ENCODE measurements around the gene SH3GL1.

Gene SH3GL1, protein sequence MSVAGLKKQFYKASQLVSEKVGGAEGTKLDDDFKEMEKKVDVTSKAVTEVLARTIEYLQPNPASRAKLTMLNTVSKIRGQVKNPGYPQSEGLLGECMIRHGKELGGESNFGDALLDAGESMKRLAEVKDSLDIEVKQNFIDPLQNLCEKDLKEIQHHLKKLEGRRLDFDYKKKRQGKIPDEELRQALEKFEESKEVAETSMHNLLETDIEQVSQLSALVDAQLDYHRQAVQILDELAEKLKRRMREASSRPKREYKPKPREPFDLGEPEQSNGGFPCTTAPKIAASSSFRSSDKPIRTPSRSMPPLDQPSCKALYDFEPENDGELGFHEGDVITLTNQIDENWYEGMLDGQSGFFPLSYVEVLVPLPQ

DNA sequence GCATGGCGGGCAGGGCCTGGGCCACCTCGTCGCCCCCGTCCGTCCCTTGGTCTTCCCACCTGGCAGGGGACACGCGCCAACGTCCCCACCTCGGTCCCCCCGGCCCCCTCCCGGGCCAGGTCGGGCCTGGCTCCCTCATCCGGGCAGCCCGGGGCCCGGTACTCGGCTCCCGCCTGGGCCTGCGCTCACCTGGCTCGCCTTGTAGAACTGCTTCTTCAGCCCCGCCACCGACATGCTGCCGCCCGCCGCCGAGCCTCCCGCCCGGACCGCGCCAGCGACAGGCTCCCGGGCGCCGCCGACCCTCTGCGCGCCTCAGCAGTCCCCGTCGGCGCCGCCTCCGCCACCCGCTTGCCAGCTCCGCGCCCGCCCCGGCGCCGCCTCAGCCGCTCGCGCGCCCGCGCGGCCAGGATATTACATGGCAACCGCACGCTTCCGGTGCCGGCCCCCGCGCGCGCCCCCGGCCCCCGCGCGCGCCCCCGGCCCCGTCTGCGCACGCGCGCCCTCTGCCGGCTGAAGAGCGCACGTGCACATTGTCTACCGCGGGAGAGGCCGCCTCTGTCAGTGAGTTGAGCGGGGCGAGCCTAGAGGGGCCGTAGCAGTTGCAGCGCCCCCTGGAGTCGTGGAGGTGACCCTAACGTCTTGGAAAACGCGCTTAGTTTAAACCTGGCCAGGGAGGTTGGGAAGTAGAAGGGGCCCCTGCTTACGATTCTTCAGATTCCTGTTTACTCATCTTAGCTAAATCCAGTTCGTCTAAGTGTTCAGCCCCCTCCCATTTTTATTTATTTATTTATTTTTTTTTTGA lies at the start of gene SH3GL1:
Gene SH3GL1 (minus strand): TSS at position 413 of the 802 bp plus-strand sequence. CDS start 179 bp downstream, at position 234.
- peak; percentile 91 for DNase-seq

DNA sequence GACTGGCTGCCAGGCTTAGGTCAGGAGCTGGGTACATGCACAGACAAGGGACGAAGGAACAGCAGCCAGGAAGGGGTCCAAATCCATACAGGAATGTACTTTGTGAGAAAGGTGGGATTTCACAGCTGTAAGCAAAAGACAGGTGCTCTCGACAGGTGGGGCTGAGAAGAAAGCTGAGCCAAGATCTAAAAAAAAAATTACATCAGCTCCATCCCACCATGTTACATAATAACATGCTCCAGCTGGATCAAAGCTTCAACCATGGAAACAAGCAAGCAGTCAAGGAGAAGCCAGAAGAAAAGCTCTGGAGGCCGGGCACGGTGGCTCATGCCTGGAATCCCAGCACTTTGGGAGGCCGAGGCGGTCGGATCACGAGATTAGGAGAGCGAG lies 49.3 kb upstream of the SH3GL1 start:
- no peak for DNase-seq

DNA sequence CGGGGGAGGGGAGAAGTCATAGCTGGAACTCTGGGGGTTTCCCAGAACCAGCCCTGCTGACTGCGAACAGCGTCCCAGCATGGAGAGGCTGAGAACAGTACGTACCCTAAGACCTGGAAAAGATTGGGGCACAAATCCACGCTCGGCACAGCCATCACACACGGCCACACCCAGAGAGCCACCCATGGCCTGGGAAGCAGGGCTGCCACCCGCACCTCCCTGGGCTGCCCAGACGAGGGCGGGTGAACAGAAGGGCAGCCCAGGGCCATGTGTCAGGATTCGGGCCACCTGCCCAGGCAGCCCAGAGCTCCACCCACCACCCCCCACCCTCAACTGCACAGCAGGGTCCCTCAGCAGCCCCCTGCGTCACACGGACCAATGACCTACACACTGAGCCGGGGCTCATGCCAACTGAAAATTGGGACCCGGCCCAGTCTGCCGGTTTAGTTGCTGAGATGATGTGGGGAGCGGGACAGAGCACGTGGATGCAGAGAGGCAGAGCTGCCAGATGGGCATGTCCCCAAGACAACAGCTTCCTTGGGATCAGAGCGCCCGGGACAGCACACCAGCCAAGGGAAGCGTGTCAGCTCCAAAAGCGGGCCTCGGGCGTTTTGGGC lies 48.8 kb upstream of the SH3GL1 start:
- DNase-seq: no peak

DNA sequence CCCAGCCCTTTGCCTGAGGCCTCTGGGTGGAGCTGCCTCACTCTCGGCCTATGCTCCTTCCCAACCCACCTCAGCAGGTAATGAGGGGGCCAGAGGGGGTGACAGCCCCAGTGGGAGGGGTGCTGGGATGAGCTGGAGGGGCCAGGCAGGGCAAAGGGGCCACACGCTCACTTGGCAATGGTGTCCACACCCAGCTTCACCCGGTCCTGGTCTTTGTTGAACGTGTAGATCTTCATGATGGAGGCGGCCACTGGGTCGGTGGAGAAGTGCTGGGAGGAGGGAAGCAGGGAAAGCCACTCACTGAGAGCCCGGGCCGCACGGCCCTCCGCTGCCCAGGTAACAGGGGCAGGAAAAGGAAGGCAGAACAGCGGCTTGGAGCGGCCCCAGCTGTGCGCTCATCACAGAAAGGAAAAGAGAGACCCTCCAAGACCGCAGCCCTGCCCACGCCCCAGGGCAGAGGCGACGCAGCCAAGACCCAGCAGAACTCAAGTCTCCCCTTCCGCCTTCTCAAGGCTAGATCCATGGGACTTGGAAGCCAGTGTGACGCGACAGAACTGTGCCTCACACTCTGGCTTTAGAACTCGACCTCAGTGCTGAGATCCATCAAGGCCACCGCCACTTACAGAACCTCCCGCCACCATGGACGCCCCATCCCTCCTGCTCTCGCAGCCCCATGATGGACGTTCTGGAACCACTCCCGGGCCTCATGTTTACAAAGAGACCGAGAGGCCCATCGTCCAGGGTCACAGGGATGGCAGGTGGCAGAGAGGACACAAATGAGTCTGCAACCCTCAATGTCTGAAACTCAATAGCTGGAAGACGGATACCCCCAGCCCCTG lies 48.0 kb upstream of the SH3GL1 start:
- DNase-seq: no peak

DNA sequence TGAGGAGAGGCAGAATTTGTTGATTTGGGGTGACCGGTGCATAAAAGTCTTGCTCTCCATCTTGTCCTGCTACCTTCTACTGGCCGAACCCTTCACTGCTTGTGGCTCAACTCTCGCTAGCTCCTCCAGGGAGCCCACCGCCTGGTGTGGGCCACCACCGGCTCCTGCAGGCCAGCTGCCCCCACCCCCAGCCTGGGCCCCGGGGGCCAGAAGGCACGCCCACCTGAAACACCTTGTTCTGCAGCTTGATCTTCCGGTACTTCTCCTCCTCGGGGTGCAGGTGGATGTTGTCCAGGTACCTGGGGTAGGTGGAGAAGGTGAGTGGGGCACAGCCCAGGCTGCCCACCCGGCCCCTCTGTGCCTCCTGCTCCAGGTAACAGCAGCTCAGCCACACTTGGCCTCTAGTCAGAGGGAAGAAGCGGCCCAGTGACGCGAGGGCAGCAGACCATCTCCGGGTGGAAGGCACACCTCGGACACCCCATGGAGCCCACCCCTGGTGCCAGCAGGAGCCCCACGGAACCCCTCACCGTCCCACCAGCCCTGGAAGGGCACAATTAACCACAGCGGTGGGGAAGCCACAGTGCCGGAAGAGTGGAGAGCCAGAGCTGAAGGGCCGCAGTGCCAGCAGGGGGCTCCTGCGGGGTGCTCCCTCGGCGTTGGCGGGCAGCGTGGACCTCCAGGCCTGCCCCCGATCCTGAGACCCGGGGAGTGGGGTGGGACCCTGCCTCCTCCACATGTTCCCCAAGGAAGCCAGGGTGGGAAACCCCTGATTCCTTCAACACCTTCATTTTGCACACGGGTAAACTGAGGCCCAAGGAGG lies 47.2 kb upstream of the SH3GL1 start:
- no peak for DNase-seq

DNA sequence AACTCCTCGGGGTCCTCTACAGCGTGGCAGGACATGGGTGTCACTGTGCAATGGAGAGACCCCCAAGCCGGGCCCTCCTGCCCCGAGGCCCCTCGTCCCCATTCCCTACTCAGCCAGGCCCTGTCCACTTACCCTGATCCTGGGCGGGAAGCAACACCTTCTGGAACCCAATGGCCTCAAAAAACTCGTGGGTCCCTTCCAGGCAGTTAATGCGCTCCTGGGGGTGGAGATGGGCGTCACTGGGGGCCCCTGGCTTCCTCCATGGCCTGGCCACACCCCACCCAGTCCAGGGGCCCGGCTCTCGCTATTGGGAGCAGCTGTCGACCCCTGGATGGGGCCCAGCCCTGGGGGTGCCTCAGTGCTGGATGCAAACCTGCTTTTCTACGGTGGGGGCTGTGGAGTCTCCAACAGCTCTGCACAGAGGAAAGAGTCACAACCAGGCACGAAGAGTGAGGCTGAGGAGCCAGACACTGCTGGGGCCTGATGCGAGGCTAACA lies 46.4 kb upstream of the SH3GL1 start:
- DNase-seq: no peak

DNA sequence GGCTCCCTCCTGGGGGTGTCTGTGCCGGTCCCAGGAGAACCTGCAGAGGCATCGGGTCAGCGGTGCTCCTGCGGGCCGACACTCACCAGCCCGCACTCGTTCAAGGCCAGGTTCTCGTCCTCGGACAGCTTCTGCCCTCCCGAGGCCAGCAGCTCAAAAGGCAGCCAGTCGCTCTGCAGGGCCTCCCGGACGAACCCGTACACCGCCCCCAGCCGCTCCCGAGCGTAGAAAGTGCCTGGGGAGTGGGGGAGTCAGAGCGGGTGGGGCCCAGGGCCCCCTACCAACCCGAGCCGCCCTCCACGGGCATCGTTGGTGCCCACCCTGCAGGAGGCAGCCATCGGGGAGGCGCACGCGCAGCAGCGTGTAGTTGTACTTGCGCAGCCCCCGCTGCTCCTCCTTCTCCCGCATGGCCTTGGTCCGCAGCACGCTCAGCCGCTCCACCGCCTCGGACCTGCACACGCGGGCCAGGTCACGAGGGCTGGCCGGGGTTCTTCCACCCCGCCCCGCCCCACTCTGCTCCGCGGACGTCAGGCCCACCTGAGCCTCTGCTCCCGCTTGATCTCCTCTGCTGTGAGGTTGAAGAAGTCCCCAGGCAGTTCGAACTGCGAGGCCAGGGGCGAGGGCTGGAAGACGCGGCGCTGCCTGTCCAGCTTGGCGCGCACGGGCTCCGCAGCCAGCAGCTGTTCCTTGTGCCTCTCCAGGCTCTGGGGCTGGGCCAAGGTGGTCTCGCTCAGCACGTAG lies 45.8 kb upstream of the SH3GL1 start:
- DNase-seq: no peak

DNA sequence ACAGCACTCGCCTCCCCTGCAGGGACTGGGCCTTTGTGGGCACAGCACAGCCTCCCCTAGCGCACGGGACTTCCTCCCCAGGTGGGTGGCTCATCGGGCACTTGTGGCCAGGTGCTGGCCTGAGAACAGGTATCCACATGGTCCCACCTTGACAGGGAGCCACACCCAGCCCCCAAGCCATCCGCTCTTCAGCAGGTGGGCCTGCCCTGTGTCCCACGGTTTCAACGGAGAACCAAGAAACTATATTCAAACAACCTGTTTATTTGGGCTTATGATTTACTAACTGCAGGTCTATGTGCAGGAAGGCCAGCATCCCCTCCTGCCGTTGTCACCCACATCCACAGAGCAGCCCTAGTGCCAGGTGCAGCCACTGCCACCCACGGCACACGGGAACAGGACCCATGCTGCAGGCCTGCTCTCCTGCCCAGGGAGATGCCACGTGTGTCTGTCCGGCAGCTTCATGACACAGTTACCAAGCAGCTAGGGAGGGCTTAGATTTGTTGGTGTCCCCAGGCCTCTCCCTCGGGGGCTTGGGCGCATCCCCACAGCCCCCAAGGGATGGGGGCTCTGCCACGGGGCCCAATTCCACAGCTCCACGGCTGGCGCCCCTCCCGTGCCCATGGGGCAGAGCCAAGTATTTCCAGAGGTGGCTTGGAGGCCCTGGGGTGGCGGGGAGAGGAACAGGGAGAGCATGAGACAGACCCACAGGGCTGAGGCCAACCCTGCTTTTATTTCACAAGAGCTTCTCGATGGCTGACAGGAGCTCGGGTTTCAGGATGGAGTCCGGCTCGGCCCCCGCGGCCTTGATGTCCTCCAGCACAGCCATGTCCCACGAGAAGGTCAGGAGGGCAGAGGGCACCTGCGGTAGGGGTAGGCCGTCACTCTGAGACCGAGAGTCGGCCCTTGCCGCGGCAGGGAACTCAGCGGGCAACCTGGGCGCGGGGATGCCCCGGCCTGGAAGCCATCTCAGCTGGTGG lies 44.7 kb upstream of the SH3GL1 start:
- no peak for DNase-seq

DNA sequence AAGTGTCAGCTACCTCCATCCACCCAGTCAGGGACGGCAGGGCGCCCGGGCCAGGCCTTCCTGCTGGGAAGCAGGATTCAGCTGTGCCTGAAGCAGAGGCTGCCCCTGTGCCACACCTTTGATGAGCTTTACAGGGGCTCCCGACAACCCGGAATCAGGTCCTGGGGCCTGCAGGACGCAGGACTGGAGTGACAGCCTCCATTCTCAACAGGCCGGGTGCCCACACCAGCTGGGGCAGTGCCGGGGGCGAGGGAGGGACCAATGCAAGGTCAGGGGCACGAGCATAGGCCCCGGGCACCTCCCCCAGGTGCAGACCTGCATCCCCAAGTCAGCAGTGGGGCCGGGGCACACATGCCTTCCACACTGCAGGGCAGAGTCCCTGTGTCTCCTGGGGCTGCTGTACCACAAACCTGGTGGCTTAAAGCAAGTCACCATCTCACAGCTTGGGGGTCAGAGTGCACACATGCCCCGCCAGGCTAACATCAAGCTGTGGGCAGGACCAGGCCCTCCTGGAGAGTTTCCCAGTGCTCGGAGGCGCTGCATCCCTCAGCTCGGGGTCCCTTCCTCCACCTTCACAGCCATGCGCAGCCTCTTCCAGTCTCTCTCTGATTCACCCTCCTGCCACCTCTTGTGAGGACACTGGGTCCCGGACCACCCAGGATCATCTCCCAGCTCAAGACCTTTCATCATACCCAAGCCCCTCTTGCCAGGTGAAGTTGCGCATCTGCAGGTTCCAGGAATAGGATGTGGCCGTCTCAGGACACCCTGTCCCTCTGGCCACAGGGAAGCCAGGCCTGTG lies 43.8 kb upstream of the SH3GL1 start:
- no peak for DNase-seq

DNA sequence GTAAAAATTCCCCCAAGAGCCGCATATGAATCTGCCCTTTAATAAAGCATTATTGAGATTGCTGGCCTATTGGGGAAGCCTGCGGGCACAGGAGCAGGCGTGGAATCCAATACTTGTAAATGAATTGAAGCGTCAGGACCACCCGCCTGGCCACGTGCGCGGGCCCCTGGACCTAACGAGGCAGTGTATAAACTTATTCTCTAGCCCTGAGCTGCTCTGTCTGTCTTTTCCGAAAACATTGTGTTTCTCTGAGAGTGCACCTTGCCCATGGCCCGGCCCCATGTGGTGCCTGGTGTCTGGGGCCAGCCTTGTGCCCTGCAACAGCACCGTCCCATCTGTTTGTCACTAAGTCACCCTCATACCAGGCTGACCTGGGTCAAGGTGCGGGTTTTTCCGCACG lies 42.8 kb upstream of the SH3GL1 start:
- no peak for DNase-seq

DNA sequence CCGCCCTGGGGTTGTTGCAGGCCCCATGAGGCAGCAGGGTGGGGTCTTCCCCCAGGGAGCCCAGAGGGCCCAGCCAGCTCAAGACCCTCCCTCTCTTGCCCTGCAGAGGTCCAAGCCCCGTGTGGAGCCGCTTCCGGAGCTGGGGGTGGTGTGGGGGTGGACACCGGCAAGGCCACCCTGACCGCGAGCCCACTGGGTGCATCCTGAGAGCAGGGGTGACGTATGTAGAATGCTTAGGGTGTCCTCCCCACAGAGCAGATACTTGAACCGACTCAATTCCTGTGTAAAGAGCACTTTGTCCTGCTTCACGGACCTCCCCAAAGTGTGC lies 42.4 kb upstream of the SH3GL1 start:
- no peak for DNase-seq

DNA sequence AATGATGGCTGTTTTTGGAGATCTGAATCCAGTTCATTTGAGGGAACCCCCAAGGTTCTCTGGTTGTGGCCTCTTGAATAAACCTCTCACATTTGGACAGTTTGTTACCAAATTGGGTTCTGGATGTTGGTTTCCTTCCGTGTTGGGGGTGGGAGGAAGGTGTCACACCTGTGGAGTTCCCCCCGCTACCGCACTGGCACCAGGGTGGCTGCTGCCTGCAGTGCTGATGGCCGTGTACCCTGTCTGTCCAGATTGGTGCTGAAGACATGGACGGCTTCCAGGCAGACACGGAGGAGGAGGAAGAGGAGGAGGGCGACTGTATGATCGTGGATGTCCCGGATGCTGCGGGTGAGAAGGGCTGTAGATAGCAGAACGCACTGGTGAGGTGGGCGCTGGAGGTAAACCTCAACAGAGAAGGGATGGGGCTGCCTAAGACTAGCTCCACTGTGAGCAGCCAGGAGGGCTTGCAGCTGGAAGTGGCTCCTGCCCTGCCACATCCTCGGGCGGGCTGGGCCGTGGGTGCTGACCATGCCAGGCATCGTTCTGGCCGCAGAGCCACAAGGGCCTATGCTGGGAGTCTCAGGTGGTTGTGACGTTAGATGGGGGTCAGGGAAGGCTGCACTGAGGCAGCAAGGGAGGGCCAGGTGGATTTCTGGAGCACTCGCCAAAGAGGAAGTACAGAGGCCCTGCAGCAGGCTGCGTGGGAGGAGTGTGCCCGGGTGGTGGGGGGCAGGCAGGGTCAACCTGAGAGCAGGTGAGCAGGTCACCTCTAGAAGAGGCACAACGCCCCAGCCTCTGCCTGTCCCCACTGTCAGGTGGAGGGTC lies 41.9 kb upstream of the SH3GL1 start:
- DNase-seq: no peak

DNA sequence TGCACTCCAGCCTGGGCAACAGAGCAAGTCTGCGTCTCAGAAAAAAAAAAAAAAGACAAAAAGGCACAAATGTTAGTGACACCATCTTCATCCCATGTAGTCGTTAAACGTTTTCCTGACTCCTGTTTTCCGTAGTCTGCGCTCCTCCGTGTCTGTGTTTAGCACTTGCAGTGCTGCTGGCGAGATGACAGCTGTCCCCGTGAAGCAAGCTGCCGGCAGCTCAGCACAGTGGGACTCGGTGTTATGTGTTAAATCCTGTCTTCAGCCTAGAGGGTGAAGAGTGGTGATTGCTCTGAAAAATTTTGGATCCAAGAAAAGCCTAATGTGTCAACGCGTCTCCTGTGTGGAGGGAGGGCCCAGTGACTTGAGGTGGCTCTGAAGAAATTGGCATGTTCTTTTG lies 38.9 kb upstream of the SH3GL1 start:
- no peak for DNase-seq

DNA sequence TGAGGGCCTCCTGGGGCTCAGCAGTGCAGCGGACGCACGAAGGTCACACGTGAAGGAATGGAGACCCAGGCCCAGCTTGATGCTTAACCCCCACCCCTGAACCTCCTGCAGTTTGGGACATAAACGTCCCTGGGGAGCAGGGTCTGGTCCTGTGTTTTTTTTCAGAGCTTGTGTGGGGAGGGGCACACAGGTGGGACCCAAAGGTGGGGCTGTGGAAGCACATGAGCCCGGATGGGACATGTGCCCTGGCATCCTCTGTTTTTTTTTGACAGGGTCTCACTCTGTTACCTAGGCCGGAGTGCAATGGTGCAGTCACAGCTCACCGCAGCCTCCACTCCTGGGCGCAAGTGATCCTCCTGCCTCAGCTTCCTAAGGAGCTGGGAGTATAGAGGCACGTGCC lies 36.8 kb upstream of the SH3GL1 start:
- DNase-seq: no peak

DNA sequence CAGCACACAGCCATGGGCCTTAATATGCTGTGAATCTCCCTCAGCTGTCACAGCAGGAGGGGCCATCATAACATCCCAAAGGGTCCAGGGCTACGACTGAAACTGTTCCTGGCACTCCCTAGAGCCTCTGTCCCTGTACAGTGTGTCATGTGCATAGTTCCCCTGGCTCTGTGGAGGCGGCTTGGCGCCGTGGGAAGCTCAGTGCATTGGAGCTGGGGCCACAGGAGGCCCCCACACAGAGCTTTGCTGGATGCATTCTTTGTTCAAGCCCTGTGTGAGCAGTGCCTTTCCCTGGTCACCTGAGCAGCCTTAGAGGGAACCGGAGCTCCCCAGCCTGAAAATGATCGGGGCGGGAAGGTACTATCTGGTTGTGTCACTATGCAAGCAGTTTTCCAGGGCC lies 35.9 kb upstream of the SH3GL1 start:
- no peak for DNase-seq

DNA sequence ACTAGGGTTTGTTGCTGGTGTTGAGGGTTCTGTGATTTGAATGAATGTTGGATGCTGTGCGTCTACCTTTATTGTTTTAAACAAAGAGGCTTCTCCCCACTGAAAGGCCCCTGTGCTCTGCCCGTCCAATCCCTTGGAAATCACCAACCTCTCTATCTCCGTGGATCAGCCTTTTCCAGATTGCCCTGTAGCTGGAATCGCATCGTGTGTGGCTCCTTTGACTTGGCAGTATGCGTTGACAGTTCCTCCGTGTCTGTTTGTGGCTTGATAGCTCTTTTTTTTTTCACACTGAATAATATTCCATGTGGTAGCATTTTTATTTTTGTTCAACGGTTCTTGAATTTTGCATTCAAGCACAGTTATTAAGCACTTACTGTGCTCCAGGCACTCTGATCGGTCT lies 34.0 kb upstream of the SH3GL1 start:
- no peak for DNase-seq

DNA sequence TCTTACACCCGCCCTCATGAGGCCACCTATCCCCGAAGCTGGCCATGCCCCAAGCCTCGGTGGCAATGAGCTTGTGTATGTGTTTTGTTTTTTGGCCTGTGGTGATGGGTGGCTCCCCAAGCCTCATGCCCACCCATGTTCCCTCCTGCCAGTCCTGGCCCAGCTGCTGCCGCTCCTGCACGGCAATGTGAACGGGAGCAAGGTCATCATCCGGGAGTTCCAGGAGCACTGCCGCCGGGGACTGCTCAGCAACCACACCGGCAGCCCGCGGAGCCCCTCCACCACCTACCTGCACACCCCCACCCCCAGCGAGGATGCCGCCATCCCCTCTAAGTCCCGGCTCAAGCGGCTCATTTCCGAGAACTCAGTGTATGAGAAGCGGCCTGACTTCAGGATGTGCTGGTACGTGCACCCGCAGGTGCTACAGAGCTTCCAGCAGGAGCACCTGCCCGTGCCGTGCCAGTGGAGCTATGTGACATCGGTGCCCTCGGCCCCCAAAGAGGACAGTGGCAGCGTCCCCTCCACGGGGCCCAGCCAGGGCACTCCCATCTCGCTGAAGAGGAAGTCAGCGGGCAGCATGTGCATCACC lies 32.7 kb upstream of the SH3GL1 start:
- no peak for DNase-seq
